ENCODE data around the gene ZNF639. TPM values are rescaled to one million over a fixed set of nuclear protein-coding genes. Genes with fewer than 3 reads are reported as not detected.

ZNF639 gene
- total and polyA plus RNA-seq, 9 of the 15 experiments (the other 6 are each of a cell fraction or from before 2014, with no cell fraction given): 17.6 to 88.1 (median 53.7) TPM

DNA sequence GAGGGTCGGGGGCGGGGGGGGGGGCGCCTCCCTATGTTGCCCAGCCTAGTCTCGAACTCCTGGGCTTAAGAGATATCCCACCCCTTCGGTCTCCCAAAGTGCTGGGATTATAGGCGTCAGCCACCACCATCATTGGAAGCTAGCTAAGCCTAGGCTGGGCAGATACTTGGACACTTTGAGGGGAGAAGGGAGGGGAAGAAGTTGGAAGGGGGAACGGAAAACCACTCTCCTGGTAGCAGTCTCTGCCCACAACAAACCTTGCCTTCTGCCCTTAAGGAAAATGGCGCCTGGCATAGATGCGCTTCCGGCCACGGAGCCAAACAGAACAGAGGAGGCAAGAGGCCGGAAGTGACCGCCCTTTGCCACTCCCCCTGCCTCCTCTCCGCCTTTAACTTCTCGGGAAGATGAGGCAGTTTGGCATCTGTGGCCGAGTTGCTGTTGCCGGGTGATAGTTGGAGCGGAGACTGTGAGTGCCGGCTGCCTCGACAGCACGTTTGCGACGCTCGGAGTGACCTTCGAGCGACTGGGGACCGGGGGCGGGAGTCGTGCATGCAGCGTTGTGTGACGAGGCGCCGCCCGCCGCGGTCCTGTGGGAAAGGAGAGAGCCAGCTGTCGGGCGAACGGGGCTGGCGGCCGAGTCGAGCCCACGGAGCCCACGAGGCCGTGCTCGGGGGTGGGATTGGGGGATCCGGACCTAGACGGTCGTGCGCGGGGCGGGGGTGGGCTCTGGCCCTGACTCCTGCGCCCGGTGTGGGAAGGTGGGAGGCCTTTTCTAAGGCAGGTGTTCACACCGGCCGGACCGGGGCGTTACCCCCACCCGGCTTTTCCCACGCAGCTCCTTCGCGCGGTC, 24.7 kb downstream of the ZNF639 start, which contains the start of gene MFN1 (continued):
- TF ChIP-seq, protein P1, sequence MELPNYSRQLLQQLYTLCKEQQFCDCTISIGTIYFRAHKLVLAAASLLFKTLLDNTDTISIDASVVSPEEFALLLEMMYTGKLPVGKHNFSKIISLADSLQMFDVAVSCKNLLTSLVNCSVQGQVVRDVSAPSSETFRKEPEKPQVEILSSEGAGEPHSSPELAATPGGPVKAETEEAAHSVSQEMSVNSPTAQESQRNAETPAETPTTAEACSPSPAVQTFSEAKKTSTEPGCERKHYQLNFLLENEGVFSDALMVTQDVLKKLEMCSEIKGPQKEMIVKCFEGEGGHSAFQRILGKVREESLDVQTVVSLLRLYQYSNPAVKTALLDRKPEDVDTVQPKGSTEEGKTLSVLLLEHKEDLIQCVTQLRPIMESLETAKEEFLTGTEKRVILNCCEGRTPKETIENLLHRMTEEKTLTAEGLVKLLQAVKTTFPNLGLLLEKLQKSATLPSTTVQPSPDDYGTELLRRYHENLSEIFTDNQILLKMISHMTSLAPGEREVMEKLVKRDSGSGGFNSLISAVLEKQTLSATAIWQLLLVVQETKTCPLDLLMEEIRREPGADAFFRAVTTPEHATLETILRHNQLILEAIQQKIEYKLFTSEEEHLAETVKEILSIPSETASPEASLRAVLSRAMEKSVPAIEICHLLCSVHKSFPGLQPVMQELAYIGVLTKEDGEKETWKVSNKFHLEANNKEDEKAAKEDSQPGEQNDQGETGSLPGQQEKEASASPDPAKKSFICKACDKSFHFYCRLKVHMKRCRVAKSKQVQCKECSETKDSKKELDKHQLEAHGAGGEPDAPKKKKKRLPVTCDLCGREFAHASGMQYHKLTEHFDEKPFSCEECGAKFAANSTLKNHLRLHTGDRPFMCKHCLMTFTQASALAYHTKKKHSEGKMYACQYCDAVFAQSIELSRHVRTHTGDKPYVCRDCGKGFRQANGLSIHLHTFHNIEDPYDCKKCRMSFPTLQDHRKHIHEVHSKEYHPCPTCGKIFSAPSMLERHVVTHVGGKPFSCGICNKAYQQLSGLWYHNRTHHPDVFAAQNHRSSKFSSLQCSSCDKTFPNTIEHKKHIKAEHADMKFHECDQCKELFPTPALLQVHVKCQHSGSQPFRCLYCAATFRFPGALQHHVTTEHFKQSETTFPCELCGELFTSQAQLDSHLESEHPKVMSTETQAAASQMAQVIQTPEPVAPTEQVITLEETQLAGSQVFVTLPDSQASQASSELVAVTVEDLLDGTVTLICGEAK (IDR thresholded peaks at IDR 0.05): peak; percentile 95
- TF ChIP-seq, protein P1 (CRISPR knock-in tag; IDR thresholded peaks at IDR 0.05): no peak
- TF ChIP-seq ZBTB9 (CRISPR knock-in tag; IDR thresholded peaks at IDR 0.05) (0 out of 2 replicates have a peak, but pooled peaks have one; percentile 71), RBM25 (IDR thresholded peaks at IDR 0.05; ENCODE audit: low read depth, low read length, severe bottlenecking) (no peak), MYC (IDR thresholded peaks at IDR 0.05; ENCODE audit: low read depth, low read length) (peak; percentile 49), MYC (CRISPR knock-in tag; IDR thresholded peaks at IDR 0.05; ENCODE audit: borderline replicate concordance, low read depth) (no peak), HDAC1 (IDR thresholded peaks at IDR 0.05) (peak in 1 of 2 experiments; percentile 88; a peak in 2 of 4 replicates), SREBF1 (IDR thresholded peaks at IDR 0.05; ENCODE audit: borderline replicate concordance, low read depth, low read length) (no peak), PTBP1 (IDR thresholded peaks at IDR 0.05; ENCODE audit: low read depth, low read length) (no peak), TAL1 (IDR thresholded peaks at IDR 0.05) (no peak), THRB (CRISPR knock-in tag; conservative IDR thresholded peaks at IDR 0.05) (no peak), NCOR1 (IDR thresholded peaks at IDR 0.05) (no peak; the same call in 1 of the 2 replicates)
- TF ChIP-seq, protein P2, sequence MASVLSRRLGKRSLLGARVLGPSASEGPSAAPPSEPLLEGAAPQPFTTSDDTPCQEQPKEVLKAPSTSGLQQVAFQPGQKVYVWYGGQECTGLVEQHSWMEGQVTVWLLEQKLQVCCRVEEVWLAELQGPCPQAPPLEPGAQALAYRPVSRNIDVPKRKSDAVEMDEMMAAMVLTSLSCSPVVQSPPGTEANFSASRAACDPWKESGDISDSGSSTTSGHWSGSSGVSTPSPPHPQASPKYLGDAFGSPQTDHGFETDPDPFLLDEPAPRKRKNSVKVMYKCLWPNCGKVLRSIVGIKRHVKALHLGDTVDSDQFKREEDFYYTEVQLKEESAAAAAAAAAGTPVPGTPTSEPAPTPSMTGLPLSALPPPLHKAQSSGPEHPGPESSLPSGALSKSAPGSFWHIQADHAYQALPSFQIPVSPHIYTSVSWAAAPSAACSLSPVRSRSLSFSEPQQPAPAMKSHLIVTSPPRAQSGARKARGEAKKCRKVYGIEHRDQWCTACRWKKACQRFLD (CRISPR knock-in tag; IDR thresholded peaks at IDR 0.05): peak; percentile 55; the same call in 1 of the 2 replicates

Data from K562 (cell line).